Prostate gland (tissue), 2 donors: ENCODE data around the gene DHRS2.

Experiments
- POLR2A ChIP-seq: fragments of 450-650 bp; IDR thresholded peaks from one replicate; pipeline ENCODE4 v1.6.1; 2016; ENCODE audit warnings: antibody characterized with exemption, mild to moderate bottlenecking
- POLR2AphosphoS5 ChIP-seq: sonication (generic); formaldehyde crosslinking; IDR thresholded peaks from one replicate; pipeline ENCODE4 v1.6.1; 2017; ENCODE audit warnings: antibody characterized with exemption
- TF ChIP-seq, protein P1 (sequence below), 4 experiments: fragments of 200-600 bp in 2 of 4; fragments of 450-650 bp in 2 of 4; sonication (generic) in 2 of 4; IDR thresholded peaks; 1 replicate in 3 of 4; 2 replicates in 1 of 4; pipeline ENCODE4 v1.5.1; 2016 to 2019; ENCODE audit warnings: antibody characterized with exemption in 4 of 4, mild to moderate bottlenecking in 2 of 4, moderate library complexity in 2 of 4

GRCh38 chr14:23630687-23631086 is 5.5 kb upstream of the DHRS2 start:
- TF ChIP-seq, protein P1, sequence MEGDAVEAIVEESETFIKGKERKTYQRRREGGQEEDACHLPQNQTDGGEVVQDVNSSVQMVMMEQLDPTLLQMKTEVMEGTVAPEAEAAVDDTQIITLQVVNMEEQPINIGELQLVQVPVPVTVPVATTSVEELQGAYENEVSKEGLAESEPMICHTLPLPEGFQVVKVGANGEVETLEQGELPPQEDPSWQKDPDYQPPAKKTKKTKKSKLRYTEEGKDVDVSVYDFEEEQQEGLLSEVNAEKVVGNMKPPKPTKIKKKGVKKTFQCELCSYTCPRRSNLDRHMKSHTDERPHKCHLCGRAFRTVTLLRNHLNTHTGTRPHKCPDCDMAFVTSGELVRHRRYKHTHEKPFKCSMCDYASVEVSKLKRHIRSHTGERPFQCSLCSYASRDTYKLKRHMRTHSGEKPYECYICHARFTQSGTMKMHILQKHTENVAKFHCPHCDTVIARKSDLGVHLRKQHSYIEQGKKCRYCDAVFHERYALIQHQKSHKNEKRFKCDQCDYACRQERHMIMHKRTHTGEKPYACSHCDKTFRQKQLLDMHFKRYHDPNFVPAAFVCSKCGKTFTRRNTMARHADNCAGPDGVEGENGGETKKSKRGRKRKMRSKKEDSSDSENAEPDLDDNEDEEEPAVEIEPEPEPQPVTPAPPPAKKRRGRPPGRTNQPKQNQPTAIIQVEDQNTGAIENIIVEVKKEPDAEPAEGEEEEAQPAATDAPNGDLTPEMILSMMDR (IDR thresholded peaks at IDR 0.05) = no peak
- TF ChIP-seq POLR2A (no peak), POLR2AphosphoS5 (no peak)
